Activated T-cell treated with anti-CD3 and anti-CD28 coated beads, Interleukin-2, amount 50 U/mL, for 24 hours (primary cell): ENCODE measurements around the gene OR5AU1.
"Not testable (repeated sequence)": the region's sequence is repeated elsewhere in the genome, so short reads cannot be mapped to it uniquely, and the experiment has no call there.

ENCODE experiments used
- DNase-seq: peaks from one replicate; pipeline ENCODE4 v3.0.0-alpha.2; 2020
- H3K27ac Mint-ChIP-seq: 2 replicates; pipeline ENCODE4 v1.8.0; 2020; ENCODE audit warnings: mild to moderate bottlenecking, mixed read lengths
- H3K27me3 Mint-ChIP-seq: 2 replicates; pipeline ENCODE4 v1.8.0; 2020; ENCODE audit warnings: mixed read lengths
- H3K36me3 Mint-ChIP-seq: 2 replicates; pipeline ENCODE4 v1.8.0; 2020; ENCODE audit warnings: low read depth, mixed read lengths
- H3K4me1 Mint-ChIP-seq: 2 replicates; pipeline ENCODE4 v1.8.0; 2020; ENCODE audit warnings: low read depth, mixed read lengths
- H3K4me3 Mint-ChIP-seq: 2 replicates; pipeline ENCODE4 v1.8.0; 2020; ENCODE audit warnings: mild to moderate bottlenecking, moderate library complexity, mixed read lengths
- H3K9me3 Mint-ChIP-seq: 2 replicates; pipeline ENCODE4 v1.8.0; 2020; ENCODE audit warnings: mixed read lengths

The OR5AU1 gene

GRCh38 chr14:21192447-21192822 is 36.6 kb upstream of the OR5AU1 start:
- no peak for DNase-seq
- peak overlapping the region; percentile 71 for H3K27ac Mint-ChIP-seq
- H3K27me3 Mint-ChIP-seq, result peaks cover 2% of the 10 kb centered on the region

GRCh38 chr14:21191809-21192446 is 36.1 kb upstream of the OR5AU1 start:
- Mint-ChIP-seq H3K4me3 (peak overlapping the region; percentile 64), H3K4me1 (peaks cover 13% of the 10 kb centered on the region), H3K27me3 (peaks cover 2% of the 10 kb centered on the region), H3K27ac (peak overlapping the region; percentile 71), H3K36me3 (no peaks in the 10 kb centered on the region), H3K9me3 (no peaks in the 10 kb centered on the region)
- peak; percentile 74 for DNase-seq

More at GRCh38 chr14:21192447-21192822, 36.6 kb upstream of the OR5AU1 start:
- Mint-ChIP-seq H3K4me1 (peaks cover 14% of the 10 kb centered on the region), H3K9me3 (no peaks in the 10 kb centered on the region), H3K4me3 (peak overlapping the region; percentile 64), H3K36me3 (no peaks in the 10 kb centered on the region)

DNA sequence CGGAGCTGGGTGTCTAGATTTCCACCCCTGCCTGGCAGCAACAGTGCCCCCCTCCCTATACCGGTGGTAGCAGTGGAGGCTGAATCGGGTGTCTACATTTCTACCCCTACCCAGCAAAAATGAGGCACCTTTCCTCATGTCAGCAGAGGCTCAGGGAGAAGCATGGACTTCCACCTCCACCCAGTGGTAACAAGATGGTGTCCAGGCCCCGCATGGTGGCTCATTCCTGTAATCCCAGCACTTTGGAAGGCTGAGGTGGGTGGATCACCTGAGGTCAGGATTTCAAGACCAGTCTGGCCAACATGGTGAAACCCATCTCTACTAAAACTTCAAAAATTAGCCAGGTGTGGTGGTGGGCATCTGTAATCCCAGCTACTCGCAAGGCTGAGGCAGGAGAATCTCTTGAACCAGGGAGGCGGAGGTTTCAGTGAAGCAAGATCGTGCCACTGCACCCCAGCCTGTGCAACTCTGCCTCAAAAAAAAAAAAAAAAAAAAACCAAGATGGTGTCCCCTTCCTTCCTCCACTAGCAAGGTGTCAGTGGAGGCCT is 35.5 kb upstream of the OR5AU1 start:
- Mint-ChIP-seq H3K9me3 (no peaks in the 10 kb centered on the region), H3K27me3 (peaks cover 2% of the 10 kb centered on the region), H3K36me3 (no peaks in the 10 kb centered on the region), H3K4me3 (peak overlapping the region; percentile 64), H3K27ac (peak overlapping the region; percentile 67), H3K4me1 (peaks cover 13% of the 10 kb centered on the region)
- DNase-seq, result no peak

GRCh38 chr14:21185491-21185890 is 29.6 kb upstream of the OR5AU1 start:
- no peak overlapping the region for H3K4me3 Mint-ChIP-seq
- H3K9me3 Mint-ChIP-seq, result peaks cover 3% of the 10 kb centered on the region
- no peak overlapping the region for H3K27ac Mint-ChIP-seq
- no peaks in the 10 kb centered on the region for H3K4me1 Mint-ChIP-seq
- no peaks in the 10 kb centered on the region for H3K36me3 Mint-ChIP-seq
- H3K27me3 Mint-ChIP-seq, result peaks cover 10% of the 10 kb centered on the region
- DNase-seq, result no peak

DNA sequence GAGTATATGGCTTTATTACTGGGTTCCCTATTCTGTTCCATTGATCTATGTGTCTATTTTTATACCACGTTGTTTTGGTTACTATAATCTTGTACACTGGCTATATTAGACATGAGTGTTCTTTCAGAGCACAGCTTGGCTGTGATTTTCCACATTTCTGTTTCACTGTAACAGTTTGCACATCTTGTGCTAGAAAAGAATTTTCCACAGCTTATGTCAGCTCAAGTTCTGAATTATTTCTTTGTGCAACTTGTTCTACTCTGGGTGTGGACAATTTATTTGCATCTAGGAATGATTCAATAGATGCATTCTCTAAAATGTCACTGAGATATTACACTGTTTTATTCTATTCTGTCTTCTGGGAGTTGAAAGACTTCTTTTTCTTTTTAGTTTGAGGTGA is 28.4 kb upstream of the OR5AU1 start:
- DNase-seq, result no peak
- H3K9me3 Mint-ChIP-seq, result peaks cover 3% of the 10 kb centered on the region
- H3K4me3 Mint-ChIP-seq, result no peak overlapping the region
- no peak overlapping the region for H3K27ac Mint-ChIP-seq
- no peaks in the 10 kb centered on the region for H3K36me3 Mint-ChIP-seq
- peaks cover 10% of the 10 kb centered on the region for H3K27me3 Mint-ChIP-seq
- peaks cover 2% of the 10 kb centered on the region for H3K4me1 Mint-ChIP-seq

DNA sequence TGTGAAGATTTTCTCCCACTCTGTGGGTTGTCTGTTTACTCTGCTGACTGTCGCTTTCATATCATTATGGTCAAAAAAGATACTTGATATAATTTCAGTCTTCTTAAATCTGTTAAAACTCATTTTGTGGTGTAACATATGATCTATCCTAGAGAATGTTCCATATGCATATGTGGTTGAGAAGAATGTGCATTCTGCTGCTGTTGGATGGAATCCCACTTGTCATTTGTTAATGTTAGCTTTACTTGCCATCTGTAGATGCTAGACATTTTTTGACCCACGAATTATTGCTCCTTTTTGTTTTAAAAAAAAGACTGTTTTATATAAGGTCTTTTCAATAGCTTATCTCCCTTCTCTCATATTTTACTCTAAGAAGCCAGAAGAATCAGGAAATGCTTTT is 26.3 kb upstream of the OR5AU1 start:
- no peak for DNase-seq
- Mint-ChIP-seq H3K27ac (no peak overlapping the region), H3K36me3 (no peaks in the 10 kb centered on the region), H3K4me1 (peaks cover 2% of the 10 kb centered on the region), H3K4me3 (no peak overlapping the region), H3K9me3 (peaks cover 3% of the 10 kb centered on the region), H3K27me3 (peaks cover 10% of the 10 kb centered on the region)

GRCh38 chr14:21171128-21171527 is 15.3 kb upstream of the OR5AU1 start:
- H3K27me3 Mint-ChIP-seq, result peaks cover 26% of the 10 kb centered on the region
- H3K9me3 Mint-ChIP-seq, result peaks cover 5% of the 10 kb centered on the region
- no peak overlapping the region for H3K4me3 Mint-ChIP-seq
- no peak overlapping the region for H3K27ac Mint-ChIP-seq
- no peak for DNase-seq
- H3K36me3 Mint-ChIP-seq, result no peaks in the 10 kb centered on the region
- H3K4me1 Mint-ChIP-seq, result no peaks in the 10 kb centered on the region

- no peaks in the 10 kb centered on the region for H3K36me3 Mint-ChIP-seq
Observed at GRCh38 chr14:21169573-21169972, 13.7 kb upstream of the OR5AU1 start.

DNA sequence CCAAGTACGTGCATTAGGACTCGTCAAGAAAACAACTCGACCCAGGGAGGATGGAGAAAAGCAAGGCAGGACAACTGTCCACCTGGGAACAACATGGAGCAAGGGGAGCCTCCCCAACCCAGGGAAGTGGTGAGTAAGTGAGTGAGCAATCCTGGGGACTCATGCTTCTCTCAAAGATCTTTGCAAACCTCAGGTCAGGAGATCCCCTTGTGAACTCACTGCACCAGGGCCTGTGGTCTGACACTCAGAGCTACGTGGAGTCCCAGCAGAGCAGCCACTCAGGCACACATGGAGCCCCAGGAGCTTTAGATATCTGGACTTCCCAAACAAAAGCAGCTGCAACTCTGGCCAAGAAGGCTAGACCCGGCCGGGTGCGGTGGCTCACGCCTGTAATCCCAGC is 12.2 kb upstream of the OR5AU1 start:
- H3K4me1 Mint-ChIP-seq, result no peaks in the 10 kb centered on the region
- peaks cover 5% of the 10 kb centered on the region for H3K9me3 Mint-ChIP-seq
- H3K27ac Mint-ChIP-seq, result no peak overlapping the region
- peaks cover 29% of the 10 kb centered on the region for H3K27me3 Mint-ChIP-seq
- DNase-seq, result no peak
- H3K4me3 Mint-ChIP-seq, result no peak overlapping the region
- no peaks in the 10 kb centered on the region for H3K36me3 Mint-ChIP-seq

More at GRCh38 chr14:21169573-21169972, 13.7 kb upstream of the OR5AU1 start:
- Mint-ChIP-seq H3K27ac (no peak overlapping the region), H3K4me3 (no peak overlapping the region), H3K9me3 (peaks cover 5% of the 10 kb centered on the region), H3K4me1 (no peaks in the 10 kb centered on the region), H3K27me3 (peaks cover 29% of the 10 kb centered on the region)
- DNase-seq, result no peak

- not testable (repeated sequence) for H3K36me3 Mint-ChIP-seq, DNase-seq, H3K9me3 Mint-ChIP-seq, H3K27ac Mint-ChIP-seq, H3K4me1 Mint-ChIP-seq, H3K4me3 Mint-ChIP-seq
- H3K27me3 Mint-ChIP-seq, result peaks cover 29% of the 10 kb centered on the region
Observed at GRCh38 chr14:21165670-21166069, 9.8 kb upstream of the OR5AU1 start.

GRCh38 chr14:21165002-21165605 is 9.2 kb upstream of the OR5AU1 start:
- not testable (repeated sequence) for H3K4me1 Mint-ChIP-seq, DNase-seq, H3K27ac Mint-ChIP-seq, H3K36me3 Mint-ChIP-seq, H3K4me3 Mint-ChIP-seq, H3K9me3 Mint-ChIP-seq
- H3K27me3 Mint-ChIP-seq, result peaks cover 24% of the 10 kb centered on the region

DNA sequence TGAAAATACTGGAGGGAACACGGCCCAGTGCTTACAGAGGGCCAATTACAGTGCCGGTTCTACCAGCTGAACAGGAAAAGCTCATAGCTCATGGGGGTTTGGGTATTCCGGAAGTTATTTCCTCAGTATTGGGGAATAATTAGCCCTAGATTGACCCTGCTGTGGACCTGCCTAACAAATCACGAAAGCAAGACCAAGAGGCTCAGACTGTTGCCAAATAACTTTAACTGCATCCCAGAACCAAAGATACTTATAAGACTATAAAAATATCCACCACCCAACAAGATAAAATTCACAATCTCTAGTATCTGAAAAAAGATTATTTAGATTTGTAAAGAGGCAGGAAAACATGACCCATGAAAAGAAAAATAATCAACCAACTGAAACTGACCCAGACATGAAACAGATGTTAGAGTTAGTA is 8.0 kb upstream of the OR5AU1 start:
- H3K36me3 Mint-ChIP-seq, result no peaks in the 10 kb centered on the region
- peaks cover 21% of the 10 kb centered on the region for H3K27me3 Mint-ChIP-seq
- H3K27ac Mint-ChIP-seq, result no peak overlapping the region

GRCh38 chr14:21162081-21162480 is 6.2 kb upstream of the OR5AU1 start:
- no peak for DNase-seq
- Mint-ChIP-seq H3K36me3 (no peaks in the 10 kb centered on the region), H3K27me3 (peaks cover 25% of the 10 kb centered on the region)

More for the DNA sequence above, 8.0 kb upstream of the OR5AU1 start:
- no peak overlapping the region for H3K4me3 Mint-ChIP-seq
- H3K4me1 Mint-ChIP-seq, result no peaks in the 10 kb centered on the region
- no peaks in the 10 kb centered on the region for H3K9me3 Mint-ChIP-seq
- no peak for DNase-seq

DNA sequence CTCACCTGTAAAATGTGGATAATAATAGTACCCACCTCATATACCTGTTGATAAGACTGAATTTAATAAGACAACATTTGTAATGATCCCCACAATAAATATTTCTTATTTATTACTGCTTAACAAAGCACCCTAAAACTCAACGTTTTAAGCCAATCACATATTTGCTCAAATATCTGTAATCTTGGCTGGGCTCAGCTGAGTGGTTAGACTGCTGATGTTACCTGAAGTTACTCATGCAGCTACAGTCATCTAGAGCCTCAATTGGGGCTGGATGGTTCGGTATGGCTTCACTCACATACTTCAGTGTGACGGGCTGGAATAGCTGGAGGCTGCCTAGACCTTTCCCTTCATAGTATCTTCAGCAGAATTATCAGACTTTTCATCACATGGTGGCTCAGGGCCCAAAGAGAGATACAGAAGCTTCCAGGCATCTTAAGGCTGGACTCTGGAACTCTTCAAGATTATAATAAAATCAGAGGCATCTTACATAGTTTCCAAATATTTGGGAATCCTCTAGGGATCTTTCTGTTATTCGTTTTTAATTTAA is 4.3 kb upstream of the OR5AU1 start:
- Mint-ChIP-seq H3K4me1 (no peaks in the 10 kb centered on the region), H3K27me3 (peaks cover 32% of the 10 kb centered on the region), H3K36me3 (no peaks in the 10 kb centered on the region), H3K4me3 (no peak overlapping the region), H3K9me3 (no peaks in the 10 kb centered on the region), H3K27ac (no peak overlapping the region)
- DNase-seq, result no peak

More at GRCh38 chr14:21162081-21162480, 6.2 kb upstream of the OR5AU1 start:
- no peak overlapping the region for H3K27ac Mint-ChIP-seq
- no peaks in the 10 kb centered on the region for H3K4me1 Mint-ChIP-seq
- no peaks in the 10 kb centered on the region for H3K9me3 Mint-ChIP-seq
- H3K4me3 Mint-ChIP-seq, result no peak overlapping the region

GRCh38 chr14:21158175-21158574 is 2.3 kb upstream of the OR5AU1 start:
- not testable (repeated sequence) for H3K4me1 Mint-ChIP-seq, DNase-seq, H3K4me3 Mint-ChIP-seq, H3K36me3 Mint-ChIP-seq, H3K9me3 Mint-ChIP-seq, H3K27ac Mint-ChIP-seq
- H3K27me3 Mint-ChIP-seq, result peaks cover 35% of the 10 kb centered on the region
